Astrocyte (in vitro differentiated cells and primary cell): ENCODE data around the gene GPX3. TPM values are rescaled to one million over a fixed set of nuclear protein-coding genes. Genes with fewer than 3 reads are reported as not detected.

Experiments used
- DNase-seq: peaks from one replicate; pipeline ENCODE4 v3.0.0-alpha.2; 2010; ENCODE audit warnings: low read depth
- FAIRE-seq: peaks from 2 replicates; lab custom pipeline; 2011; peaks lifted over from hg19 to GRCh38; lab: Jason Lieb, UNC
- H2AFZ ChIP-seq: 2 replicates; pipeline ENCODE4 v1.6.0; 2012; ENCODE audit warnings: low read depth, low read length, inconsistent platforms
- H3K27ac ChIP-seq: 2 replicates; pipeline ENCODE4 v1.5.1; 2011; ENCODE audit warnings: low read depth, low read length, inconsistent platforms
- H3K27me3 ChIP-seq: 2 replicates; pipeline ENCODE4 v1.6.0; 2011; ENCODE audit warnings: low read length, inconsistent platforms; ENCODE audit not compliant: insufficient read depth
- H3K36me3 ChIP-seq: 2 replicates; pipeline ENCODE4 v1.5.1; 2011; ENCODE audit warnings: low read length, inconsistent platforms; ENCODE audit not compliant: insufficient read depth
- H3K4me1 ChIP-seq: 2 replicates; pipeline ENCODE4 v1.5.1; 2011; ENCODE audit warnings: low read length, inconsistent platforms; ENCODE audit not compliant: insufficient read depth
- H3K4me2 ChIP-seq: 2 replicates; pipeline ENCODE4 v1.6.0; 2012; ENCODE audit warnings: low read length, inconsistent platforms
- H3K4me3 ChIP-seq: 2 replicates; pipeline ENCODE4 v1.5.1; 2011; ENCODE audit warnings: low read depth, mild to moderate bottlenecking, low read length, inconsistent platforms; ENCODE audit not compliant: insufficient read depth
- H3K79me2 ChIP-seq: 2 replicates; pipeline ENCODE4 v1.6.0; 2012; ENCODE audit warnings: mild to moderate bottlenecking, low read length, inconsistent platforms; ENCODE audit not compliant: insufficient read depth
- H3K9ac ChIP-seq: 2 replicates; pipeline ENCODE4 v1.6.0; 2012; ENCODE audit warnings: mild to moderate bottlenecking, low read length, inconsistent platforms
- H3K9me3 ChIP-seq: 2 replicates; pipeline ENCODE4 v1.5.1; 2012; ENCODE audit warnings: low read depth, mild to moderate bottlenecking, low read length, inconsistent platforms; ENCODE audit not compliant: insufficient read depth
- H4K20me1 ChIP-seq: 2 replicates; pipeline ENCODE4 v1.6.0; 2012; ENCODE audit warnings: low read length, inconsistent platforms; ENCODE audit not compliant: insufficient read depth
- H3K27ac Mint-ChIP-seq: one replicate; pipeline ENCODE4 v1.8.0; 2021; ENCODE audit warnings: mild to moderate bottlenecking, mixed read lengths; ENCODE audit not compliant: unreplicated experiment
- H3K27me3 Mint-ChIP-seq: one replicate; pipeline ENCODE4 v1.8.0; 2021; ENCODE audit warnings: low read depth, mixed read lengths; ENCODE audit not compliant: unreplicated experiment
- H3K36me3 Mint-ChIP-seq: one replicate; pipeline ENCODE4 v1.8.0; 2021; ENCODE audit warnings: low read depth, mixed read lengths; ENCODE audit not compliant: unreplicated experiment
- H3K4me1 Mint-ChIP-seq: one replicate; pipeline ENCODE4 v1.8.0; 2021; ENCODE audit warnings: low read depth, mixed read lengths; ENCODE audit not compliant: unreplicated experiment
- H3K4me3 Mint-ChIP-seq: one replicate; pipeline ENCODE4 v1.8.0; 2021; ENCODE audit warnings: mild to moderate bottlenecking, moderate library complexity, mixed read lengths; ENCODE audit not compliant: unreplicated experiment
- H3K9me3 Mint-ChIP-seq: one replicate; pipeline ENCODE4 v1.8.0; 2021; ENCODE audit warnings: mild to moderate bottlenecking, mixed read lengths; ENCODE audit not compliant: unreplicated experiment
- CTCF ChIP-seq: IDR thresholded peaks from 2 replicates; pipeline ENCODE4 v1.5.1; 2011; ENCODE audit warnings: low read depth, mild to moderate bottlenecking, inconsistent platforms, low read length, moderate library complexity; ENCODE audit not compliant: insufficient read depth
- EZH2 ChIP-seq: IDR thresholded peaks from 2 replicates; pipeline ENCODE4 v1.6.1; 2012; ENCODE audit warnings: mild to moderate bottlenecking, low read length, inconsistent platforms; ENCODE audit not compliant: insufficient read depth
- total RNA-seq: library from RNA; stranded (reverse); gene quantifications from 2 replicates; pipeline ENCODE4 v1.2.1, GENCODE V29; 2021

The GPX3 gene
- total RNA-seq, 1 donor from 2014 or later, result 15.6 TPM

GRCh38 chr5:151066920-151067319, 46.5 kb downstream of the GPX3 start:
- H3K27ac Mint-ChIP-seq, result no peak overlapping the region
- TF ChIP-seq CTCF, result no peak
- TF ChIP-seq EZH2, result no peak
- H3K4me3 Mint-ChIP-seq, result peak overlapping the region; percentile 56

GRCh38 chr5:151067632-151068432, 47.4 kb downstream of the GPX3 start:
- H3K4me2 ChIP-seq, result no peak overlapping the region
- Mint-ChIP-seq H3K27ac (peak overlapping the region; percentile 88), H3K4me1 (peaks cover 73% of the 10 kb centered on the region)

More at GRCh38 chr5:151066920-151067319, 46.5 kb downstream of the GPX3 start:
- DNase-seq, result no peak
- Histone ChIP-seq H2AFZ (no peak overlapping the region), H3K36me3 (peaks cover 10% of the 10 kb centered on the region), H4K20me1 (peaks cover 21% of the 10 kb centered on the region), H3K79me2 (peaks cover 92% of the 10 kb centered on the region), H3K9ac (no peak overlapping the region), H3K27me3 (no peaks in the 10 kb centered on the region), H3K4me2 (no peak overlapping the region), H3K9me3 (peaks cover 5% of the 10 kb centered on the region), H3K27ac (no peak overlapping the region), H3K4me3 (no peak overlapping the region), H3K4me1 (peaks cover 46% of the 10 kb centered on the region)
- no peaks in the 10 kb centered on the region for H3K9me3 Mint-ChIP-seq
- peaks cover 8% of the 10 kb centered on the region for H3K36me3 Mint-ChIP-seq
- no peak for FAIRE-seq
- peaks cover 71% of the 10 kb centered on the region for H3K4me1 Mint-ChIP-seq
- no peaks in the 10 kb centered on the region for H3K27me3 Mint-ChIP-seq

More at GRCh38 chr5:151067632-151068432, 47.4 kb downstream of the GPX3 start:
- Histone ChIP-seq H3K4me1 (peaks cover 45% of the 10 kb centered on the region), H3K27me3 (no peaks in the 10 kb centered on the region), H3K9me3 (peaks cover 5% of the 10 kb centered on the region), H4K20me1 (peaks cover 21% of the 10 kb centered on the region), H3K4me3 (no peak overlapping the region), H2AFZ (no peak overlapping the region), H3K27ac (peak overlapping the region; percentile 25), H3K79me2 (peaks cover 88% of the 10 kb centered on the region), H3K9ac (no peak overlapping the region), H3K36me3 (peaks cover under 1% of the 10 kb centered on the region)
- peaks cover 4% of the 10 kb centered on the region for H3K36me3 Mint-ChIP-seq
- FAIRE-seq, result no peak
- H3K27me3 Mint-ChIP-seq, result no peaks in the 10 kb centered on the region
- TF ChIP-seq CTCF, result no peak
- TF ChIP-seq EZH2, result no peak
- peak overlapping the region; percentile 27 for H3K4me3 Mint-ChIP-seq
- no peak for DNase-seq
- H3K9me3 Mint-ChIP-seq, result no peaks in the 10 kb centered on the region
